ENCODE data around the gene NANOS2.

NANOS2 gene

DNA sequence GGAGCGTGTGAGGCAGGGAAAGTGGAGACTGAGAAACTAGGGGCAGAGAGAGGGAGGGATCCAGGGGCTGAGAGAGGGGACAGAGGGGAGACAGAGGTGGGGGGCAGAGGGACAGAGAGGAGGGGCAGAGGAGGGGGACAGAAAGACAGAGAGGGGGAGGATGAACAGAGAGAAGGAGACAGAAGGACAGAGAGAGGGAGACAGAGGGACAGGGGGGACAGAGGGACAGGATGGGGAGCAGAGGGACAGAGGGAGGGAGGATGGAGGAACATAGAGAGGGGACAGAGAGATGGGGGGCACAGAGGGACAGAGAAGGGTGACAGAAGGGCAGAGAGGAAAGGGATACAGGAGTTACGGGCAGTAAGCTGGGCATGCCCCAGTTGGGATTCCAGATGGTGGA is 14.7 kb upstream of the NANOS2 start:
- no peak for DNase-seq (ENCODE audit: low read depth)
- TF ChIP-seq, protein P1, sequence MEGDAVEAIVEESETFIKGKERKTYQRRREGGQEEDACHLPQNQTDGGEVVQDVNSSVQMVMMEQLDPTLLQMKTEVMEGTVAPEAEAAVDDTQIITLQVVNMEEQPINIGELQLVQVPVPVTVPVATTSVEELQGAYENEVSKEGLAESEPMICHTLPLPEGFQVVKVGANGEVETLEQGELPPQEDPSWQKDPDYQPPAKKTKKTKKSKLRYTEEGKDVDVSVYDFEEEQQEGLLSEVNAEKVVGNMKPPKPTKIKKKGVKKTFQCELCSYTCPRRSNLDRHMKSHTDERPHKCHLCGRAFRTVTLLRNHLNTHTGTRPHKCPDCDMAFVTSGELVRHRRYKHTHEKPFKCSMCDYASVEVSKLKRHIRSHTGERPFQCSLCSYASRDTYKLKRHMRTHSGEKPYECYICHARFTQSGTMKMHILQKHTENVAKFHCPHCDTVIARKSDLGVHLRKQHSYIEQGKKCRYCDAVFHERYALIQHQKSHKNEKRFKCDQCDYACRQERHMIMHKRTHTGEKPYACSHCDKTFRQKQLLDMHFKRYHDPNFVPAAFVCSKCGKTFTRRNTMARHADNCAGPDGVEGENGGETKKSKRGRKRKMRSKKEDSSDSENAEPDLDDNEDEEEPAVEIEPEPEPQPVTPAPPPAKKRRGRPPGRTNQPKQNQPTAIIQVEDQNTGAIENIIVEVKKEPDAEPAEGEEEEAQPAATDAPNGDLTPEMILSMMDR (conservative IDR thresholded peaks at IDR 0.05; ENCODE audit: low read depth, low read length): no peak
- no peak overlapping the region for H3K4me3 ChIP-seq (ENCODE audit: low read depth, low read length)

DNA sequence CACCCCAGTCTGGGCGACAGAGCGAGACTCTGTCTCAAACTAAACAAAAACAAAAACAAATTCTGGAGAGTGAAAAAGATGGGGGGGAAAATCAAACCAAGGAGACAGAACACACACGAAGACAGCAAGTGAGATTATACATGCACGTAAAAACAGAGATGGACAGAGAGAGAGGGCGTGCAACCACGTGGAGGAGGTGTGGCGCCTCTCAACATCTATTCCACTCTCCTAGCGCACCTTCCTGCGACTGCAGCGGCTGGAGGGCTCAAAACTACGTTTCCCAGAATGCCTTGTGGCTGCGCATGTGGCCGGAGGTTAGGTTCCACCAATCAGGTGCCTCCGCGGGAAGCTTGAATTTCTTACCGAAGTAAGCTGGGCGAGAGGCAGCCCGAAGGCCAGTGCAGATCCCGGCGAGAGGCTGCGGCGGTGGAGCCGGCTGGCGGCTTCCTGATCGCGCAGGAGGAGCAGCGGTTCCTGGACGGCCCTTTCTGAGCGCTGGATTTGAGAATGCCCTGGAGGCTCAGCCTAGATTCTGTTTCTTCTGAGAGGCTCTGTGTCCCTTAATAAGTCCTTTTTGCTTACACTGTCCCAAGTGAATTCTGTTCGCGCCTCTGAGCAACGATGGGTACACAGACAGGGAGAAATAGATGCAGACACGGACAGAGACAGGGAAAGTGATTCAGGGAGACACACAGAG is 13.1 kb upstream of the NANOS2 start:
- peak; percentile 90 for DNase-seq (ENCODE audit: low read depth)
- H3K4me3 ChIP-seq (ENCODE audit: low read depth, low read length): no peak overlapping the region
- TF ChIP-seq, protein P1 (conservative IDR thresholded peaks at IDR 0.05; ENCODE audit: low read depth, low read length): no peak

DNA sequence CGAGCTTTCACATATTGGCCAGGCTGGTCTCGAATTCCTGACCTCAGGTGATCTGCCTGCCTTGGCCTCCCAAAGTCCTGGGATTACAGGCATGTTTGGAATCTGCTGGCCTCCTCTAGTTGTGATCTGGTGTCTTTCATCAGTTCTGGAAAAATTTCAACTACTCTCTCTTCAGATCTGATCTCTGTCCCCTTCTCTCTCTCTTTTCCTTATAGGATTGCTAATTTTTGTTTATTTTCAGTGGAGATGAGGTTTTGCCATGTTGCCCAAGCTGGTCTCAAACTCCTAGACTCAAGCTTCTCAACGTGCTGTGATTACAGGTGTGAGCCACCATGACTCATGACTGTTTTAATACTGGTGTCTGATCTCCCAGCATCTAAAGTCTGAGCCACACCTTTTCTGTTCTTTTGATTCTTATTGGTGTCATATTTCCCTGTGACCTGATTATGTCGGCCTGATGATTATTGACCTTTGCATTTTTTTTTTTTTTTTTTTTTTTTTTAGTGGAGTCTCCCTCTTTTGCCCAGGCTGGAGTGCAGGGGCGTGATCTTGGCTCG is 10.4 kb upstream of the NANOS2 start:
- TF ChIP-seq, protein P1 (conservative IDR thresholded peaks at IDR 0.05; ENCODE audit: low read depth, low read length): no peak
- no peak for DNase-seq (ENCODE audit: low read depth)
- H3K4me3 ChIP-seq (ENCODE audit: low read depth, low read length): no peak overlapping the region

DNA sequence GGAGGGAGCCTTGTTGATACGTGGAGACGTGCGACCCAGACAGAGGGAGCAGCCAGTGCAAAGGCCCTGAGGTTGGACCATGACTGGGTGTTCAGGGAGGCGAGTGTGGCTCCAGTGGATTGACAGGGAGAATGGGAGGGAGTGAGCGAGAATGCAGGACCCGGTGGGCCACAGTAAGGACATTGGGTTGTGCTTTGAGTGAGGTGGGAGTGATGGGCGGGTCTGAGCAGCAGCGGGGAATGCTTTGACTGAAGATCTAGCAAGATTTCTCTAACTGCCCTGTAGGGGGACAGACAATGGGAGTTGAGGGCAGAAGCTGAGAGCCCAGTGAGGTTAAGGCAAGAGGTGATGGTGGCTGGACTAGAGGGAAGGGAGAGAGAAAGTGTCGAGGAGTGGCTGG is 7.7 kb upstream of the NANOS2 start:
- no peak overlapping the region for H3K4me3 ChIP-seq (ENCODE audit: low read depth, low read length)
- no peak for DNase-seq (ENCODE audit: low read depth)
- TF ChIP-seq, protein P1 (conservative IDR thresholded peaks at IDR 0.05; ENCODE audit: low read depth, low read length): peak; percentile 40

DNA sequence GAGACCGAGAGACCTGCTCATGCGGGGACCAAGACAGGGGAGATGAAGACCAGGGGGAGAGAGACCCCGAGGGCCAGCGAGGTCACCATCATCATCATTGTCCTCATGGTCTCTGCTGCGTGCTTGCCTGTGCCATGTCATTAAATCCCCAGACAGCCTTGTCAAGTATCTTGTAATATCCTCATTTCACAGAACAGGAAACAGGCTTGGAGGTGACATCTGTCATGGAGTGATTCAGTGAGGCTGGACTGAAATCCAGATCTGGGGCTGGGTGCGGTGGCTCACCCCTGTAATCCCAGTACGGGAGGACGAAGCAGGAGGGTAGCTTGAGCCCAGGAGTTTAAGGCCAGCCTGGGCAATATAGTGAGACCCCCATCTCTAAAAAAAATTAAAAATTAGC is 5.9 kb upstream of the NANOS2 start:
- H3K4me3 ChIP-seq (ENCODE audit: low read depth, low read length): no peak overlapping the region
- TF ChIP-seq, protein P1 (conservative IDR thresholded peaks at IDR 0.05; ENCODE audit: low read depth, low read length): no peak
- no peak for DNase-seq (ENCODE audit: low read depth)

DNA sequence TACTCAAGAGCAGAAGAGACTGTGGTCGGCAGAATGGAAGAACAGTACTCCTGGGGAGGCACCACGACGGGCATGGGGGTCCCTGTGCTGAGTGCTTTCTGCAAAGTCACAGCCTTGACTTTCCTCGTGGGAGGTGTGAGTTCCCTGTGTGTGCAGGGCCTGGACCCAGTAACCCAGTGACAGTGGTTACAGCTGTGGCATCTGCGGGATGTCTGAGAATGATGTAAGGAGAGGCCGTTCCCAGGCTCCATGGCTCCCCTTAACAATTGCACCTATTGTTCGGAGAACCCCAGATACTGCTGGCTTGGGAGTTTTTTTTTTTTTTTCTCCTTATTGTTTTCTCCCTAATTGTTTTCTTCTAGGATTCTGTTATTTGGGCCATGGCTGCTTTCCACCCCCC is 5.1 kb upstream of the NANOS2 start:
- no peak for DNase-seq (ENCODE audit: low read depth)
- H3K4me3 ChIP-seq (ENCODE audit: low read depth, low read length): no peak overlapping the region
- TF ChIP-seq, protein P1 (conservative IDR thresholded peaks at IDR 0.05; ENCODE audit: low read depth, low read length): no peak

DNA sequence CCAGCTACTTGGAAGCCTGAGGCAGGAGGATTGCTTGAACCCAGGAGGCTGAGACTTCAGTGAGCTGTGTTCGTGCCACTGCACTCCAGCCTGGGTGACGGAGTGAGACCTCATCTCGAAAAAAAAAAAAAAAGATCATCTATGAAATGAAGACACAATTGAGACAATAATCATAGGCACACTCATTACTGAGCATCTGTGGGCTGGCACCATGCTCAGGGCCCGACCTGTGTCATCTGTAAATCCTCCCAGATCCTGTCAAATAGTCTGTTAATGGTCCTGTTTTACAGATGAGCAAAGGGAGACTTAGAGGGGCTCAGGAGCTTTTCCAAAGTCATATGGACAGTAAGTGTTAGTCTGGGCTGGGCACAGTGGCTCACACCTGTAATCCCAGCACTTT is 4.1 kb upstream of the NANOS2 start:
- TF ChIP-seq, protein P1 (conservative IDR thresholded peaks at IDR 0.05; ENCODE audit: low read depth, low read length): no peak
- H3K4me3 ChIP-seq (ENCODE audit: low read depth, low read length): no peak overlapping the region
- no peak for DNase-seq (ENCODE audit: low read depth)

Measured in choroid plexus epithelial cell (primary cell).